Measurements from ENCODE around the gene ITGB8.
"Not testable (repeated sequence)": the region's sequence is repeated elsewhere in the genome, so short reads cannot be mapped to it uniquely, and the experiment has no call there.

Gene ITGB8

GRCh38 chr7:20330239-20330927, at the start of gene ITGB8:
Gene ITGB8, plus strand, starts transcription at chr7:20330900. Its CDS starts 907 bp downstream, at chr7:20331807.
- peak; percentile 98 for DNase-seq (ENCODE audit: low read depth, low spot score)

DNA sequence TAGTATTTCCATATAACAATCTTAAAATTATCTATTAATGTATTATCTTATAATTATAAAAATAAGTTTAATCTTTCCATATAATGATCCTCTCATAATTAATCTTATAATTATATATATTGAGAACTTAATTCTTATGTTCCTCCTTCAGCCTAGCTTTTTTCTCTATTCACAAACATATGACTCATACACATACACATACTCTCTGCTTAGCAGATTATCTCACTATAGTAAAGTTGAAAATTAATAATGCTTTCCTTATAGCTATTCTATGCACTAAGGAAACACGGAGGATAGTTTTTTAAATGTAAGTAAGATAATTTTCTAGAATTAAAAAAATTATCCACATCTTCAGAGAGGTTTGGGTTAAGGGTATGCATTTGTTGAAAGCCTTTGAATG, 47.7 kb upstream of the ITGB8 start:
- DNase-seq (ENCODE audit: low read depth, low spot score) = no peak

DNA sequence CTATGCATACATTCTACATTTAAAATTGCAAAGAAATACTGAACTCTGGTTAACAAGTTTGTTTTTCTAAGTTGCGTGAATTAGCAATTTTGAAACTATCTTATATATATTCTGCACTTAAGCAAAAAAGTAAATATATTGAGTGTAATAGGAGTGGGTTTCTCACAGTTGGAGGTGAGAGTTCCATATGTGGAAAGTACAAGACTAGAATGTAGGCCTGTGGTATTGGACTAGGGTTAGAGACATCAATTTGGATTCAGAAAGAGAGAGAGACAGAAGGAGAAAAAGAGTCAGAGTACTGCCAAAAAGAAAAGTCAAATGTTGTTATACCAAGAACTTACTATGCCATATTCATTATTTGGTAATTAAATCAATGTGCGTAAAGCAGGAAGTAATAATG, 47.3 kb upstream of the ITGB8 start:
- no peak for DNase-seq (ENCODE audit: low read depth, low spot score)

GRCh38 chr7:20284003-20284770, 46.5 kb upstream of the ITGB8 start:
- no peak for DNase-seq (ENCODE audit: low read depth, low spot score)

- DNase-seq (ENCODE audit: low read depth, low spot score) = no peak
Observed at GRCh38 chr7:20284771-20285143, 45.9 kb upstream of the ITGB8 start.

DNA sequence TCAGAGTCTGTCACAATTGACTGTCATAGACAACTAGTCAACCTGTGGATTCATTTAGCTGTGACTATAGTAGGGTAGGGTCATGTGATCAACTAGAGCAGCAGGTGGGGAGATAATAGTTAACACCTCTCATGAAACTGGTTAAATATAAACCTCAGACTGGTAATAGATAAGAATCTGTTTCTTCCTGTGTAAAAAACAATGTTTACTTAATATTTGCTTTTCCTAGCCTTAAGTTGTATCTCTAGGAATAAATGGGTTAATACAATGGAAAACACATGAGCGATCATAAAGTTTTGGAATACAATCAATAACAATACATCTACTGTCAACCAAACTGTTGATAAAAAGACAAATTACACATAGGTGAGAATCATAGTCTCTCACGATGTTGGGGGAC, 43.4 kb upstream of the ITGB8 start:
- no peak for DNase-seq (ENCODE audit: low read depth, low spot score)

DNA sequence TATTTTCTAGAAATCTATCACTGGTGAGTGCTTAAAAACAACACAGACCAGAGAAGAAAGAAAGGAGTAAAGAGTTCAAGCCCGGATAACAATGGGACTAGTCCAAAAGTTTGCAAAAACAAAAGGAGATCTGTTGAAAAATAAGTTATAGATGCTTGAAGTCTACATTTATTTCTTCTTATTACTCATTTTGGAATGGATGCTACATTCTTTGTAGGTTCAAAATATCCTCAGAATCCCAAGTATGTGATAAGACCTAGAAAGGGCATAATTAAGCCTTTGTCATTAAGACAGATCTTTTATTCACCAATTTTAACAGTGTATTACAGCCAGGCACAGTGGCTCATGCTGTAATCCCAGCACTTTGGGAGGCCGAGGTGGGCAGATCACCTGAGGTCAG, 42.7 kb upstream of the ITGB8 start:
- DNase-seq (ENCODE audit: low read depth, low spot score) = peak; percentile 52

- no peak for DNase-seq (ENCODE audit: low read depth, low spot score)
Observed at GRCh38 chr7:20290505-20291111, 40.1 kb upstream of the ITGB8 start.

- DNase-seq (ENCODE audit: low read depth, low spot score) = no peak
Observed at GRCh38 chr7:20293336-20293735, 37.4 kb upstream of the ITGB8 start.

GRCh38 chr7:20296444-20296843, 34.3 kb upstream of the ITGB8 start:
- no peak for DNase-seq (ENCODE audit: low read depth, low spot score)

DNA sequence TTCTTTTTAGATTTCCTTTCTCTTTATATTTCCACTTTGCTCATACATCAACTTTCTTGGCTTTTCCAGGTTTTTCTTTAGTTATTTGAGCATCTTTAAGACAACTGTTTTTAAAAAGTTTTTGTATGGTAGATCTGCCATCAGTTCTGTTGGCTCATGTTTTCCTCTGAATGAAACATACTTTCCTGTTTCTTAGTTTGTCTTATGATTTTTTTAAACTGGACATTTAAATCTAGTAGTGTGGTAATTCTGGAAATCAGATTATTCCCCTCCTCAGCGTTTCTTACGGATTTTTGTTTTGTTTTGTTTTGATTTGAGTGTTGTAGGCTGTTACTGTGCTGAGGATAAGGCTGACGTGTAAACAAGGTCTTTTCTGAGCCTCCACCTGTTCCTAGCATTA, 33.8 kb upstream of the ITGB8 start:
- DNase-seq (ENCODE audit: low read depth, low spot score) = no peak

DNA sequence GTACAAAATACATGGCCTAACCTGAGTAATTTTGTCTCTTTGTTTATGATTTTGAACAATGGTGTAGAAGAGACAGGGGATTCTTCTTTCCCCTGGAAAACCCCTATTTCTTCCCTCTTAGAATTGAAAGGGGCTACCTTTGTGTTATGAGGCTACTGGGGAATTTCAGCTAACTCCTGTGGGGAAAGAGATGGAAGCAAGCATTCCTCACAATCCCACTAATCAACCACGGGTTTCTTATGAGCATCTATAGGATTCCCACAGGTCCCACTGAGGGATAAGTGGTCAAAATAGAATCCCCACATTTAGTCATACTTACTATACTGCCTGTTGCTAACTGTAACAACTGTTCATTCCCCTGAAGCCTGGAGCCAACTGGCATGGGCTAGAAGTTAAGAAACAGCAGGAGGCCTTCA, 32.2 kb upstream of the ITGB8 start:
- peak; percentile 35 for DNase-seq (ENCODE audit: low read depth, low spot score)

DNA sequence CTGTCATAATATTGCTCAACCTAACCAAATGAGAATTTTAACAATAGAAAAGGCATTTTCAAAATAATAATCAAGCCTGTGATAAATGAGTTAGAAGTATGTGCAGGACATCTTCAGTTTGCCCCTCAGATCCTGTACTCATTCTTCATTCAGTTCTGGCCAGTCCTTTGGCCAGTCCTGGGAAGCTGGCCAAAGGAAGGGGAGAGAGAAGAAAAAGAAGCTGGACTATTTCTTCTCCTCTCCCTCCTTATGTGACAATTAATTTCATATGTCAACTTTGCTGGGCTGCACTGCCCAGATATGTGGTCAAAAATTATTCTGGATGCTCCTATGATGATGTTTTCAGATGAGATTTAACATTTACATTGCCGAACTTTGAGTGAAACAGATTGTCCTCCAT, 31.6 kb upstream of the ITGB8 start:
- DNase-seq (ENCODE audit: low read depth, low spot score) = no peak

GRCh38 chr7:20299647-20300312, 30.9 kb upstream of the ITGB8 start:
- peak; percentile 39 for DNase-seq (ENCODE audit: low read depth, low spot score)

DNA sequence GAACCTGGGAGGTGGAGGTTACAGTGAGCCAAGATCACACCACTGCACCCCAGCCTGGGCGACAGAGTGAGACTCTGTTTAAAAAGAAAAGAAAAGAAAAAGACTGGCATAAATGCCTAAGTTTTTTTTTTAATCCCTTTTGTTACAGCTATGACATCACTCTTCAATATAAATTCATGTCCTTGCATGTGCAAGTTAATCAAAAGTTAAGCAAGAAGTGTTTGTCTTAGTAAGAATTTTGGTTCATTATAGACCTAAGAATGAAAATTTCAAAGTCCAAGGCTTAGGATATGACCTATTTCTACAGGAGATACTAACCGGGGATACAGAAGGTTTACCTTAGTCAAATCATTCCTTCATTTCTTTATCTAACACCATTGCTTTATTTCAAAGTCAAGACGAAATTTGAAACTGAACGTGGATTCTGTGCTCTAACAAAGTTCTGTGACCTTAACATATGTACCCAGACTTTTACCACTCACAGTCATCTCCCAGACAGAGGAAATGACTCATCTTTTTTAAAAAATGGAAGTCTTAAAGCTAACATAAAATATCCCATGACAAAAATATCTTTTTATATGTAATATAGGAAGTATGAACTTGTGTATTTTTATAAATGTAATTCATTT, 29.3 kb upstream of the ITGB8 start:
- DNase-seq (ENCODE audit: low read depth, low spot score) = no peak

- not testable (repeated sequence) for DNase-seq (ENCODE audit: low read depth, low spot score)
Observed at GRCh38 chr7:20302300-20302699, 28.4 kb upstream of the ITGB8 start.

- DNase-seq (ENCODE audit: low read depth, low spot score) = no peak
Observed at GRCh38 chr7:20302891-20303290, 27.8 kb upstream of the ITGB8 start.

GRCh38 chr7:20304366-20304765, 26.3 kb upstream of the ITGB8 start:
- DNase-seq (ENCODE audit: low read depth, low spot score) = no peak

- DNase-seq (ENCODE audit: low read depth, low spot score) = peak; percentile 46
Observed at GRCh38 chr7:20305726-20306125, 25.0 kb upstream of the ITGB8 start.

GRCh38 chr7:20306180-20306946, 24.3 kb upstream of the ITGB8 start:
- DNase-seq (ENCODE audit: low read depth, low spot score) = peak; percentile 83

DNA sequence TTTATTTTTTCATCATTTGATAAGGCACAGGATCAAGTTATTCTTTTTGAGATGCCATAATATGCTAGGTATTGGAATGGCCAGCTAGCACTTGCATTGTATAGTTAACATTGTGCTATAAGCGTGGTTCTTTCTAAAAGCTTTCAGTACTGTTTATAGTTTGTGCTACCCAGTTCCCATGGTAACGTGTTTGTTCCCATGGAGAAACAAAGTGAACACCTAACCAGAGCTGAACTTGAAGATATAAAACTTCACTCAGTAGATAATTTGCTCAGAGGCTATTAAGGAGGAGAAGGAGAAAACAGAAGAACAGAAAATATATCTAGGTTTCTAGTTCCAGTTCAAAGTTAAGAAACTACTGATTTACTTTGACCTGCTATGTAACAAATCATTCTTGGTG, 23.6 kb upstream of the ITGB8 start:
- DNase-seq (ENCODE audit: low read depth, low spot score) = peak; percentile 87

Measured in astrocyte of the hippocampus (primary cell).